Dendritic cell treated with granulocyte-macrophage colony-stimulating factor and Interleukin-4, amounts not matched to agents 40 ng/mL and 50 ng/mL, for 4 days (primary cell): ENCODE results near the gene C8A.

Experiments used
- H3K27ac Mint-ChIP-seq: one replicate; pipeline ENCODE4 v1.8.0; 2022; ENCODE audit warnings: mild to moderate bottlenecking, mixed read lengths
- H3K27me3 Mint-ChIP-seq: one replicate; pipeline ENCODE4 v1.8.0; 2022; ENCODE audit warnings: mild to moderate bottlenecking, mixed read lengths
- H3K36me3 Mint-ChIP-seq: one replicate; pipeline ENCODE4 v1.8.0; 2022; ENCODE audit warnings: low read depth, mixed read lengths
- H3K4me1 Mint-ChIP-seq: one replicate; pipeline ENCODE4 v1.8.0; 2022; ENCODE audit warnings: low read depth, mixed read lengths
- H3K4me3 Mint-ChIP-seq: one replicate; pipeline ENCODE4 v1.8.0; 2022; ENCODE audit warnings: mild to moderate bottlenecking, moderate library complexity, mixed read lengths
- H3K9me3 Mint-ChIP-seq: one replicate; pipeline ENCODE4 v1.8.0; 2022; ENCODE audit warnings: mixed read lengths
- intact Hi-C: fragments of 100-400 bp; cut with micrococcal nuclease; formaldehyde crosslinking; loops from one replicate; pipeline ENCODE4 v1.15.0; 2022

Gene C8A

DNA sequence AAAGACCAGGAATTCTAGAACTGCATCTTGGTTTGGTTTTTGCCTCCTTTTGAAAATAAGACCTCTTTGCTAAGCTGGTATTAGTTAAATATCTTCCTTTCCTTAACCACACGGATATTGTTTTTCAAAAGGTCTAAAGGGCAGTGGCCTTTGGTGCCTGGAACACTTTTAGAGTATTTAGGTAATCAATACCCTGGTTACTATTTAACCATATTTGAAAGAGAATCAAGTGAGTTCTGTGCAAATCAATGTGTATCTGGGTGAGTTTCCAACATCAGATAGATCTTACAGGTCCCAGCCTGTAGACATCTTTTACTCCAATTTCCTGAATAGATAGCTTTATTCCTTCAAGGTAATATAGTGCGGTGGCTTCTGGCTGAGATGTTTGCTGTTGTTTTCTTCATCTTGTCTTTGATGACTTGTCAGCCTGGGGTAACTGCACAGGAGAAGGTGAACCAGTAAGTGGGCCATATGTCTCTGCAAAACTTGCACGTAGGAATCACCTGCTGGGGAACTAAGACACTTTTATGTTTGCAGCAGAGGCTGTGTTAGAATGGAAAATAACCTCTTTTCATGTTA, at the start of gene C8A:
Gene C8A, plus strand, starts transcription at position 277 of the 579 bp plus-strand sequence. Its CDS starts 105 bp downstream, at position 382.
- H3K4me3 Mint-ChIP-seq = no peak within 1 kb of the TSS
- H3K4me1 Mint-ChIP-seq = no peaks in the 10 kb centered on the region
- no peaks in the 10 kb centered on the region for H3K9me3 Mint-ChIP-seq
- intact Hi-C loops = no loop called here
- H3K27ac Mint-ChIP-seq = no peak within 1 kb of the TSS
- H3K36me3 Mint-ChIP-seq = no peaks in the 10 kb centered on the region
- no peaks in the 10 kb centered on the region for H3K27me3 Mint-ChIP-seq

DNA sequence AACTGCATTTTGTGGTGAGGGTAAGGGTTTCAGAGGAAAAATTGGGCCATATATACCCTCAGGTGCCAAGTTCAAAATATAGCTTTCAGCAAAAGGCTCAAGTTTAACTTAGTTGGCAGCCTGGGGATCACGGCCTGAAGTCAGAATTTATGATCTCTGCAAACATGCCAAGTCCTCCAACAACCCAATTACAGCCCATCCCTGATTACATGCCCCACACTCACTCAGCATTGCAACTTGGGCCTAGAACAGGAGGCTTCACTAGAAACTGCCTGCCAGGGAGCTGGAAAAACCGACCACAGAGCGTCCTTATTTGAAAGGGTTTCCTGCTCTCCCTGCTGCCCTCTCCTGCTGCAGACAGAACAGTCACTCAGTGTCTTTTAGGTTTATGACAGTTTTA, 47.8 kb upstream of the C8A start:
- no peaks in the 10 kb centered on the region for H3K36me3 Mint-ChIP-seq
- intact Hi-C loops = no loop called here
- H3K27ac Mint-ChIP-seq = no peak overlapping the region
- peaks cover 2% of the 10 kb centered on the region for H3K27me3 Mint-ChIP-seq
- H3K4me1 Mint-ChIP-seq = no peaks in the 10 kb centered on the region
- H3K4me3 Mint-ChIP-seq = no peak overlapping the region
- no peaks in the 10 kb centered on the region for H3K9me3 Mint-ChIP-seq

DNA sequence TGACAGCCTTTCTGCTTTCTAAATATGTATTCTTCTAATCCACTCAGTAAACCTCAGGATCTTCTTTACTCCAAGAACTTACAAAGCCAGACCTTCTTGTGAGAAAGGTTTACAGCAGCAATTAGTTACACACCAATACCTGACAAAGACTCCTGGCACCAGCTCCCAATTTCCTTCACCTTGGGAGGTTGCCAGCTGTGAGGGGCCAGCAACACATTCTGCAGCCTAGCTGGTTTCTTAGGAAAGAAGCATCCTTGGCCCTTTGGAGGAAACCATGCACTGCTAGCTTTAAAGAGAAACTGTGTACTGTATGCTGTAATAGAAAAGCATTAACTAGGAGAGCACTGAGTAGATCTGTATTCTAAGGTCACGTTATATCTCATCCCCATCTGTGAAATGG, 46.2 kb upstream of the C8A start:
- H3K36me3 Mint-ChIP-seq = no peaks in the 10 kb centered on the region
- no peak overlapping the region for H3K4me3 Mint-ChIP-seq
- H3K9me3 Mint-ChIP-seq = no peaks in the 10 kb centered on the region
- intact Hi-C loops = no loop called here
- H3K27me3 Mint-ChIP-seq = peaks cover 2% of the 10 kb centered on the region
- H3K27ac Mint-ChIP-seq = no peak overlapping the region
- H3K4me1 Mint-ChIP-seq = no peaks in the 10 kb centered on the region

DNA sequence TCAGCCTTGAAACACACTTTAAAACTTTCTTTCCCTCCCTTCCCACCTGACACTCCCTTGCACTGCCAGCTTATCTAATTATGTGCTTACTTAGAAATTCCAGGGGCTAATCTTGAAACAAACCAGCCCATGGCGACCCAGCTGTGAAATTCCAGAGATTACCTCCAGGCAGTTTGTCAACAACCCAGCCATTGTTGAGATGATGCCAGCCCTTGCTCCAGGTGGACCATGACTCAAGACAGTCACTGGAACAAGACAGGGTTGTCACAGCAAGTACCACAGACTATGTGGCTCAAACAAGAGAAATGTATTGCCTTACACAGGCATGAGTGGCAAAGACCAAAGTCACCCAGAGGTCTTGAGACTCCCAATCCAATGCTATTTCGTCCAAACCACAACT, 43.3 kb upstream of the C8A start:
- no peaks in the 10 kb centered on the region for H3K4me1 Mint-ChIP-seq
- no peak overlapping the region for H3K27ac Mint-ChIP-seq
- no peaks in the 10 kb centered on the region for H3K9me3 Mint-ChIP-seq
- H3K27me3 Mint-ChIP-seq = peaks cover 1% of the 10 kb centered on the region
- no peak overlapping the region for H3K4me3 Mint-ChIP-seq
- intact Hi-C loops = no loop called here
- H3K36me3 Mint-ChIP-seq = no peaks in the 10 kb centered on the region

DNA sequence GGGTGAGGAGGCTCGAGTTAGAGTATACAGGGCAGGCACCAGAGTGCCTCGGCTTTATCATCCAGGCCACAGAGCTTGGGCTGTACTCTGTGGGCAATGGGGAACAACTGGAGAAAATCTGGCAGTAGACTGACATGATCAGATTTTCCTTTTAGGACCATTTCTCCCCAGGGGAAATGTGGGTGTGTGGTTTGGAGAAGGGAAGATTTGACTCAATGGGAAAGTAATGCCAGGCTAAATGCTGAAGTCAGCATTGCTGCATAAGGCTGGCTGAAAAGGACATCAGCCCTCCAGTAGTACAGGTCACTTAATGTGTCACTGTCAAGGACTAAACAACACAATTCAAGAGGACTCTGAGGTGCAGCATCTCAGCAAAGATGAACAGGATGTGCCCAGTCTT, 40.4 kb upstream of the C8A start:
- no peaks in the 10 kb centered on the region for H3K36me3 Mint-ChIP-seq
- H3K4me3 Mint-ChIP-seq = no peak overlapping the region
- H3K4me1 Mint-ChIP-seq = peaks cover 6% of the 10 kb centered on the region
- H3K9me3 Mint-ChIP-seq = no peaks in the 10 kb centered on the region
- peaks cover 1% of the 10 kb centered on the region for H3K27me3 Mint-ChIP-seq
- intact Hi-C loops = no loop called here
- H3K27ac Mint-ChIP-seq = no peak overlapping the region

DNA sequence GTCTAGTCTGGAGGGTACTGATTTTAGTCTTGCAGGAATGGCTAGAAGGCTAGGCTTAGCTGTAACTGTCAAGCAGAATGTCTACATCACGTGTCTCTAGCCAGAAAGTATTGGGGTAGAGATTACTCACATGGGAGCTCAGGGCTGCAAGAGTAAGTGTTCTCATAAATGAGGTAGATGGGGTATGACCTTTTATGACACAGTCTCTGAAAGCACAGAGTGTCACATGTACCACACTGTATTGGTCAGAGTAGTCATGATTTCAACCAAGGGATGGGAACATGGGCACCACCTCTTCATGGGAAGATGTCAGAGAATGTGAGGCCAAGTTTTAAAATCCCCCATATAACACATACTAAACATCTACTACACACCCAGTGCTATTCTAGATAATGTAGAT, 38.3 kb upstream of the C8A start:
- no peak overlapping the region for H3K27ac Mint-ChIP-seq
- H3K27me3 Mint-ChIP-seq = peaks cover 3% of the 10 kb centered on the region
- H3K4me3 Mint-ChIP-seq = no peak overlapping the region
- intact Hi-C loops = no loop called here
- no peaks in the 10 kb centered on the region for H3K36me3 Mint-ChIP-seq
- peaks cover 6% of the 10 kb centered on the region for H3K4me1 Mint-ChIP-seq
- H3K9me3 Mint-ChIP-seq = no peaks in the 10 kb centered on the region

DNA sequence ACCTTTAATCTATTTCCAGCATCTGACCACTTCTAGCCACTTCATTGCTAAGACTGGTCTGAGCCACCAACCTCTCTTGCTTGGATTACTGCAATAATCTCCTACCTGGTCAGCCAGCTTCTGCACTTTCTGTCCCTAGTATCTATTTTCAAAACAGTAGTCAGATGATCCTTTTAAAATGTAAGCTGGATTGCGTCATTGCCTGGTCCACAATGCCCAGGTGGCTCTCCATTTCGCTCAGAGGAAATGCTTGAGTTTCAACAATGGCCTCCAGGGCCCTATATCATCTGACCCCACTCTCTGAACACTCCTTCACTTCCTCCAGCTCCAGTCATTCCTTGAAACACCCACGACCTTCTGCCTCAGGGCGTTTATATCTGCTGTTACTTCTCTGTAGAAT, 37.7 kb upstream of the C8A start:
- Mint-ChIP-seq H3K27ac (no peak overlapping the region), H3K27me3 (peaks cover 3% of the 10 kb centered on the region), H3K9me3 (no peaks in the 10 kb centered on the region), H3K4me3 (no peak overlapping the region), H3K36me3 (no peaks in the 10 kb centered on the region), H3K4me1 (peaks cover 6% of the 10 kb centered on the region)
- intact Hi-C loops = no loop called here

DNA sequence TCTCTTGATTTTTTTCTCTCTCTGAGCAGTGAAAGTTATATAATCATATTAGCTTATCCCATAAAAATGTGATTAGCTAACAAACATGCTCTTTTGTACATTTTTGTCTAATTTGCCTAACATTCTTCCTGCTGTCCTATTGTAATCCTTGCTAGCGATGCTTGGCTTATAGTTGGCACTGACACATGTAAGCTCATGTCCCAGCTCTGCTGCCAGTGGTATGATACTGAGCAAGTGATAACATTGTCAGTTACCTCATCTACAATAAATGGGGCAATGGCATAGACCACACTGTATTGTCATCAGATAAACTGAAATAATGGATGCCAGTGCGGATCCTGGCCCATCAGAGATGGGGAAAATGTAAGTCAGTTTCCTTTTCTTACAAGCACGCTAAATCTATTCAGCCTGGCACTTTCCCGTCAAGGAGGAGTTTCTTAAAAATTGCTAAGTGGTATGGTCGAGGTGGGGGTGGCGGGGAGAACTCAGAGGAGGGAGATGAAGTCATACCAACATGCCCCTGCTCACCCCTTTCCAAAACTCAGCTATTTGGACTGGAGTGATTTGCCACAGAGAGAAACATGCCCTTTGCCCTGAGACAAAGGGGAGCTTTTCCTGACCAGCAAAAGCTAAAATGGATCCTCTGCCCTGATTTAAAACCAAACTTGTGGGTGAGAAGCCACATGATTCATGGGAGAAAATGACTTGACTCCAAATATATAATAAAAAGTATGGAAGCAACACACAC, 36.7 kb upstream of the C8A start:
- Mint-ChIP-seq H3K9me3 (no peaks in the 10 kb centered on the region), H3K27ac (no peak overlapping the region), H3K36me3 (no peaks in the 10 kb centered on the region), H3K4me3 (no peak overlapping the region), H3K27me3 (peaks cover 3% of the 10 kb centered on the region), H3K4me1 (peaks cover 6% of the 10 kb centered on the region)
- intact Hi-C loops = no loop called here

DNA sequence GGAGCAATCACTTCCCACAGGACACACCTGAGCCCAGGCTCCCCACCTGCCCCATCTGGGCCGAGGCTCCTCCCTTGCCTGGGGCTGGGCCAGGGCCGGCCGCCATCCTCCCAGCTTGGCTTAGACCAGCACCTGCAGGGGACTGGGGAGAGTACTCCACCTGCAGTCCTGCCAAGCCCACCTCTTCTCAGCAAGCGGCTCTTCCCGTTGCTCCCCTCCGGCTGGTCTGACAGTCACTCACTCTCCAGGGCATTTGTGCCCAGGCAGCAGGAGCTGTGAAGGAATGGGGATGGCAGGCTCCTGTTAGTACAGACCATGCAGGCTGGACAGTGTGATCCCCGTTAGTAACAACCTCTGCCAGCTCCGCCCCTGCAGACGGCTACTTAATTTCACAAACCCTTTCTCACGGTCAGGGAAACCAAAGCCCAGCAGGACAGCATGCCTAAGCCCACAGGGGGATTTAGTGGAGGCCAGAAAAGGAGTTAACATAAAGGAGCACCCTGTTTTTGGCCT, 35.2 kb upstream of the C8A start, which contains the start of gene FYB2:
Gene FYB2, minus strand, starts transcription at position 18 of the 513 bp plus-strand sequence. CDS start 114 bp downstream, outside the sequence.
- H3K36me3 Mint-ChIP-seq = no peaks in the 10 kb centered on the region
- H3K27ac Mint-ChIP-seq = no peak within 1 kb of the TSS
- H3K9me3 Mint-ChIP-seq = no peaks in the 10 kb centered on the region
- H3K4me3 Mint-ChIP-seq = no peak within 1 kb of the TSS
- peaks cover 6% of the 10 kb centered on the region for H3K4me1 Mint-ChIP-seq
- intact Hi-C loops = no loop called here
- H3K27me3 Mint-ChIP-seq = peaks cover 5% of the 10 kb centered on the region

DNA sequence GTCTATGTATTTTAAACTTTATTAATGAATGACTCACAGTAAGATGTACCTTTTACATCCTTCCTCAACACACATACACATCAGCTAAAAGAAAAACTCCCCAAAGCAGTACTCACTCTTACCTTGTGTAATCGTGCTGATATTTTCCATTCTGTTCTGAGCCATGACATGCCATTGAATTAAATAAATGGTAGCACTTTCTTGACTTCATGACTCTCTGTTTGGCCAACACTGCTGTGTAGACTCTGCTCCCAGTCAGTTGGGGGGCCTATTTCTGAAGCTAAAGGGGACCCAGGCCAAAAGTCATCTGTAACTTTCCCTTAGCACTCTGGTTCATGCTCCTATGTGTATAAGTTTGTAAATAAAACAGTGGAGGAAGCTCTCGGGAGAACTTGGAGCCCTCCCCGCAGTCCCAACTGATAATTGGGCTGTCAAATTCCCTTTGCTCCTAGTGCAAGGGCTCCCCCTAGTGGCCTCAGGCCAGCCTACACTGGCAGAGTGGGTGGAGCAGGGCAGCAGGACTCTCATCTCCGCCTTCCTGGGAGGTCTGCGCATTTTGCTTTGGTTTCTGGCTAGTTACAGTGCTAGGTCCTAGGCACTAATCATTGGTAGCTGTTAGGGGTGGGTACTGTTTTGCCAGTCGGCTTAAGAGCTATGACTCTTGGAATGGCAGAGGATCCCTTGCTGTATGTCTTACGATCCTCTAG, 33.7 kb upstream of the C8A start:
- no peaks in the 10 kb centered on the region for H3K9me3 Mint-ChIP-seq
- H3K27ac Mint-ChIP-seq = no peak overlapping the region
- intact Hi-C loops = loop anchor here (2.0 kb wide), 1 partner anchor 1536 kb away; no protein-coding TSS in a partner anchor
- H3K4me1 Mint-ChIP-seq = peaks cover 6% of the 10 kb centered on the region
- no peak overlapping the region for H3K4me3 Mint-ChIP-seq
- no peaks in the 10 kb centered on the region for H3K36me3 Mint-ChIP-seq
- peaks cover 6% of the 10 kb centered on the region for H3K27me3 Mint-ChIP-seq

DNA sequence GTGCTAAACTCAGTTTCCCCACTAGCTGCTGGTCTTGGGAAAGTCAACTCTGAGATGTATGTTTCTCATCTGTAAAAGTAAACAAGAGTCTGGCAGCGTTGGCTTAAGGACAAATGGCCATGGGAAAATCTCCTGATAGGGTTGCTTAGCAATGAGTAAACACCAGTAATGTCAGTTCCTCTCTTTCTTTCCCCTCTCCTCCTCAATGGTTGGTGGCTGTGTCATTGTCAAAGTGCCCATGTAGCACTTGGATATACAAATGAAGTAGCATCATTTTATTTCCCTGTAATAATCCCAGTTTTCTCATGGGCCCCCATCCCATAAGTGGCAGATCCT, 33.2 kb upstream of the C8A start:
- Mint-ChIP-seq H3K27me3 (peaks cover 6% of the 10 kb centered on the region), H3K36me3 (no peaks in the 10 kb centered on the region), H3K27ac (no peak overlapping the region), H3K4me1 (peaks cover 6% of the 10 kb centered on the region), H3K9me3 (no peaks in the 10 kb centered on the region), H3K4me3 (no peak overlapping the region)
- intact Hi-C loops = loop anchor here (2.0 kb wide), 1 partner anchor 1537 kb away; no protein-coding TSS in a partner anchor

DNA sequence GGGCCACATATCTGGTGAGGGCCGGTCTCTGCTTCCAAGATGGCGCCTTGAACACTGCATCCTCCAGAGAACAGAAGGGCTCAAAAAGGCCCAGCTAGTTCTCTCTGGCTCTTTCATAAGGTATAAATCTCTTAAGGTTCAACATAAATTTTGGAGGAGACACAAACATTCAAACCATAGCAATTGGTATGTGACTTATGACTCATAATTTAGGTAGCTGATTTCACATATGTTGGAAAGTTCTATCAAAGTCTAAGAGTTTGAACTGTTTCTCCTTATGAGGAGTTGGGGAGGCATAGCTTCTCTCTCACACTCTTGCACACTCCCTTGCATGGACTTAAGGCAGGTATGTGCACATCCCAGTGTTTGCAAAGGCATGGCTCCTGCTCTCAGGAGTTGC, 30.3 kb upstream of the C8A start:
- peaks cover 10% of the 10 kb centered on the region for H3K27me3 Mint-ChIP-seq
- H3K4me1 Mint-ChIP-seq = no peaks in the 10 kb centered on the region
- H3K4me3 Mint-ChIP-seq = no peak overlapping the region
- H3K36me3 Mint-ChIP-seq = no peaks in the 10 kb centered on the region
- no peaks in the 10 kb centered on the region for H3K9me3 Mint-ChIP-seq
- intact Hi-C loops = no loop called here
- H3K27ac Mint-ChIP-seq = no peak overlapping the region

DNA sequence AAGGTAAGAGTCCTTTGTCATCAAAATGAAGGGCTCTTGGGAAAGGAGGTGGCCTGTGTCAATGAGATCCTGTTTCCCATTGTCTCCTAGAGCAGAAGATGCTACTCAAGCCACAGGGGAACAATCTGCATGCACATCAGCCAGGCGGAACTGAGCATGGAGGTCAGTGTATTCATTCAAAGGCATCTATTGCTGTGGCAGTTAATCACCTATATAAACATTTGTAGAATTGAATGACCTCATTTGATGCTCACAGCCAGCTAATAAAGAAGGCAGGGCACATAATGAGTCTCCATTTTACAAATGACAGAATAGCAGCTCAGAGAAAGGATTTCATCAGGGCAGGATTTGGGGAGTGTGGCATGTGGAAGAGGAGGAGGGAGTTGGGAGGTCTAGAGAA, 29.7 kb upstream of the C8A start:
- intact Hi-C loops = no loop called here
- peaks cover 8% of the 10 kb centered on the region for H3K27me3 Mint-ChIP-seq

DNA sequence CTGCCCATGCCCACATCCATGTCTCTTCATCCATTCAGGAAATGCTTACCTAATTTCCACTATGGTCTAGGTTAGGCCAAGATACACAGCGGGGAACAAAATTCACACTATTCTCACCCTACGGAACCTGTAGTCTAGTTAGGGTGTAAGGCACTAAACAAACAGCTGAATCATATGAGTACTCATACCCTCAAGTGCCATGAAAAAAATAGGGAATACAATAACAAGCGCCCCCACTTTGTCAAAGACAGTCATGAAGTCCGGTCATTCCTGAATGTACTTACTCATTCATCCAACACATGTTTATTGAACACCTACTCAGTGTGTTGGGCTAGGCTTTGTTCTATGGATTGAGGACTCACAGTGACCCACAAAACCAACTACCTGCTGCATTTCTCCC, 29.2 kb upstream of the C8A start:
- peaks cover 8% of the 10 kb centered on the region for H3K27me3 Mint-ChIP-seq
- H3K27ac Mint-ChIP-seq = no peak overlapping the region
- H3K36me3 Mint-ChIP-seq = no peaks in the 10 kb centered on the region
- H3K4me1 Mint-ChIP-seq = no peaks in the 10 kb centered on the region
- intact Hi-C loops = no loop called here
- H3K4me3 Mint-ChIP-seq = no peak overlapping the region
- H3K9me3 Mint-ChIP-seq = no peaks in the 10 kb centered on the region

More for the DNA sequence above, 29.7 kb upstream of the C8A start:
- no peaks in the 10 kb centered on the region for H3K9me3 Mint-ChIP-seq
- no peak overlapping the region for H3K27ac Mint-ChIP-seq
- H3K4me1 Mint-ChIP-seq = no peaks in the 10 kb centered on the region
- no peak overlapping the region for H3K4me3 Mint-ChIP-seq
- no peaks in the 10 kb centered on the region for H3K36me3 Mint-ChIP-seq
